GM18520 (cell line): ENCODE data around the gene PTPRN2.
"Not testable (repeated sequence)": the region's sequence is repeated elsewhere in the genome, so short reads cannot be mapped to it uniquely, and the experiment has no call there.

Experiments used
- ATAC-seq: cut with Tn5 transposase; IDR thresholded peaks from one replicate; pipeline ENCODE4 v1.9.1; 2021; ENCODE audit not compliant: unreplicated experiment

The PTPRN2 gene

DNA sequence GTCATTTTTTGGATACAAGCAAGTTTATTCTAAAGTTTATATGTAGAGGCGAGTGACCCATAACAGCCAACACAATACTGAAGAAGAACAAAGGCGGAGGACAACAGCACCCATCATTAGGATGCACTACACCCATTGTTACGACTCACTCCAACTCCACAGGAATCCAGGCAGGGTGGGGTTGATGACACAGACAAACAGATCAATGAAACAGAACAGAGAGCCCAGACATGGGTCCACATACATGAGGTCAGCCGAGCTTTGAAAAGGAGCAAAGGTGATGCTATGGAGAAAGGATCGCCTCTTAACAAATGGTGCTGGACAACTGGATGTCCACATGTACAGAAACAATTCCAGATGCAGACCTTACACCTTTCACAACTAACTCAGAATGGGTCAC, 426.4 kb downstream of the PTPRN2 start:
- no peak for ATAC-seq

DNA sequence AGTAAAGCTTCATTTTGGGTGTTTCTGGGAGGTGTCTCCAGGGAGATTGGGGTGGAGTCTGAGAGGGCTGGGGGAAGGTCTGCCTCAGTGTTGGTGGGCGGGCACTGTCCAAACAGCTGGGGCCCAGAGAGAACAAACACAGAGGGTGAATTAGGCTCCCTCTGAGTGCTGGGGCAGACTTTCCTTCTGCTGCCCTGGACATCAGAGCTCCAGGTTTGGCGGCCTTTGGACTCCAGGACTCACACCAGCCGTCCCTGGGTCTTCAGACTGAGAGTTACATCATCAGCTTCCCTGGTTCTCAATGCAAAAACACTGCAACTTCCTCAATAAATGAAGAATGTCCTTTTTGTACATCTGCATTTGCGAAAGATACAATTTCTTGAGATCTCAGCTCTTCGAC, 427.4 kb downstream of the PTPRN2 start:
- no peak for ATAC-seq

DNA sequence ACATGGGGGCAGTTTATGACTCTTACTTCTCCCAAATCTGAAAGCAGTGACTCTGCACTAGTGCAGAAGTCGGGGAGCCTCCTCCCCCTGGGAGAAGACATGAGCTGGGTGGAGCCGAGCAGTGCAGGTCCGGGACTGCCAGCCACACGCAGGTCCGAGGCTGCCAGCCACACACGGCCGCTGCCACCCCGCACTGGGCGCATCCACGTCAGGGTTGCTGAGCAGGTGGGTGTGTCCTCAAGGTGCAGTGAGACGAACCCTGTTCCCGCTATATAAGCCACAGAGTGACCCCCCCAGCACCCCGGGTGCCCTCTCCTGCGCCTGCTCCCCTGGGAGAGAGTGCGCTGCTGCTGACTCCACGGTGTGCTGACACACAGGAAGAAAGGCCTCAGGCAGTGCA, 430.2 kb downstream of the PTPRN2 start:
- ATAC-seq: no peak

DNA sequence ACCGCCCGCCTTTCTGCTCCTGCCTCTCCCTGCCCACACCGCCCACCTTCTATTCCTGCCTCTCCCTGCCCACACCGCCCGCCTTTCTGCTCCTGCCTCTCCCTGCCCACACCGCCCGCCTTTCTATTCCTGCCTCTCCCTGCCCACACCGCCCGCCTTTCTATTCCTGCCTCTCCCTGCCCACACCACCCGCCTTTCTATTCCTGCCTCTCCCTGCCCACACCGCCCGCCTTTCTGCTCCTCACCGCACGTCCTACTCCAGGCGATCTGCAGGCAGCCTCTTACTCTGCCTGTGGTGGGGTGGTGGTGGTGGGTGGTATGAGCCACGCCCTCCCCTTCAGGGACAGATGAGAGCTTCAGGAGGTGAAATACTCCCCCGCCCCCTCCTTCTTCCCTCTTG, 436.4 kb downstream of the PTPRN2 start:
- ATAC-seq: not testable (repeated sequence)

GRCh38 chr7:158150234-158150633, 437.4 kb downstream of the PTPRN2 start:
- no peak for ATAC-seq

DNA sequence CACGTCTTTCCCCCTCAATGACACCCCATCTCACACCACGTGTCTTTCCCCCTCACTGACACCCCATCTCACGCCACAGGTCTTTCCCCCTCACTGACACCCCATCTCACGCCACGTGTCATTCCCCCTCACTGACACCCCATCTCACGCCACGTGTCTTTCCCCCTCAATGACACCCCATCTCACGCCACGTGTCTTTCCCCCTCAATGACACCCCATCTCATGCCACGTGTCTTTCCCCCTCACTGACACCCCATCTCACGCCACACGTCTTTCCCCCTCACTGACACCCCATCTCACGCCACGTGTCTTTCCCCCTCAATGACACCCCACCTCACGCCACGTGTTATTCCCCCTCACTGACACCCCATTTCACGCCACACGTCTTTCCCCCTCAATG, 440.2 kb downstream of the PTPRN2 start:
- ATAC-seq: not testable (repeated sequence)

GRCh38 chr7:158145370-158145769, 442.3 kb downstream of the PTPRN2 start:
- ATAC-seq: no peak

- no peak for ATAC-seq
These were observed 444.2 kb downstream of the PTPRN2 start for GRCh38 chr7:158143196-158144120.

GRCh38 chr7:158142657-158143056, 445.0 kb downstream of the PTPRN2 start:
- no peak for ATAC-seq

DNA sequence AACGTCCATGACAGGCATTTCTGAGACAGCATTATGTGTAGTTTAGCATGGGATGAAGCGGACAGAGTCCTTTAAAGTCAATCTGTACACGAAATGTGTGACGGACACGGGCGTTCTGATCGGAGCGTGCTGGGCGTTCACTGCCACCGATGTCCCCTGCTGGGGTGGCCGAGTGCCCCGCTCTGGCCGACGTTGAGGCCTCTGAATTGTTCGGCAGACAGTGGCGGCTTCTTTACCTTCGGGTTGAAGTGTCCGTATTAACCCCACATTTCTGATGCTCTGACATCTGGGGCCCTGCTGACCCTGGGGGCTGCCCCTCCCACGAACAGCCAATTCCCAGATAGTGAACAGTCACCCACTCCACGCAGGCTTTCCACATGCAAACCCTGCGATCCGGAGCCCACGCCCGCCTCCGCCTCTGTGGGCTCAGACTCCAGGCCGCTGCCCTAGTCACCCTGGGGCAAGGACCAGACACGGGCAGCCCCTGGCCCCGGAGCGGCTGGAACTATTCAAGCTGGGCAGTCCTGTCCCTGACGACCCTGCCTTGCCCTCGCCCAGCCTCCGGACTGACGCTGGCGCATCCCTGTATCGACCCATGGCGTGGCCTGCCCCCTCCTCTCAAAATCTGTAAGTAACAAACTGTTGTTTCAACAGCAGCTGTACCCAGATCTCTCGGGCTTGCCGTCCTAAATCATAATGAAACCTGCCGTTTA, 445.7 kb downstream of the PTPRN2 start:
- ATAC-seq: no peak

DNA sequence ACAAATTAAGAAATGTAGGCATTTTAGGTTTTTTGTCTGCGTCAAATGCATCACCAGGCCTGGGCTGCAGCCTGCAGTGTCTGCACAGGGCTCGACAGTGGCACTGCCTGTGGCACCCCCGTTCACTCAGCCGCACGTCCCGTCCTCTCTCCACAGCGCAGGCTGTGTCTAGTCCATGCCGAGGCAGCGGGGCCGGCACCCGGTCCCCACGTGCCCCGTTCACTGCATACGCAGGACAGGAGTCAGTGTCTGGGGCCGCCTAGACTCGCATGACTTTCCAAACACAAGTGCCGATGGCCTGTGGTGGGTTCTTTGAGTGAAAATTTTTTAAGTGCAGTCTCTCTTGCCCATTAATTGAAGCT, 446.4 kb downstream of the PTPRN2 start:
- no peak for ATAC-seq

- no peak for ATAC-seq
These were observed 446.9 kb downstream of the PTPRN2 start for GRCh38 chr7:158140538-158141220.

DNA sequence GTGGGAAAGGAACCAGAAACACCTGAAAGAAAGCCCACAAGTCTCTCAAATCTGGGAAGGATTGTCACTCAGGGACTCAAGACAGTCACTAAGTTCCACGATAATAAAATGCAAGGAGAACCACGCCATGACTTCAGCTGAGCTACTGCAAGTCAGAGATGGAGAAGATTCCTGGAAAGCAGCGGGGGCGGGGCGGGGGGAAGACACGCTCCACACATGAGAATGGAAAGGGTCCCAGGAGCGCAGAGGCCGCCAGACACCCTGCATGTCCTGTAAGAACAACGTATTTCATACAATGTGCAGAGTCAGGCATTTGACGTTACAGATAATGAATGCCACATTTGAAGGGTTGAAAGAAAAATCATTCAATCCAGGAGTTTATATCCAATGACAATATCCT, 448.1 kb downstream of the PTPRN2 start:
- no peak for ATAC-seq

DNA sequence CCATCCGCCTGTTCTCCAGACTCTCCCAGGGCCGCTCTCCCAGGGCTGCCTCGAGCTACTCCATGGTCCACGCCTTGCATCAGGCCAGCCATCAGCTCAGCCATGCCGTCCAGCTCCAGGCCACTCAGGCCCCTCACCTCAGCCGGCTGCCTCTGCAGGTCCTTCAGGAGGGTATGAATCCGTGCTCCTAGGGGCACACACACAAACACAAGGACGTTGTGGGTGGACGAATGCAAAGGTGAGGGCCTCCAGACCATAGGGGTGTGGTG, 449.4 kb downstream of the PTPRN2 start:
- ATAC-seq: no peak

DNA sequence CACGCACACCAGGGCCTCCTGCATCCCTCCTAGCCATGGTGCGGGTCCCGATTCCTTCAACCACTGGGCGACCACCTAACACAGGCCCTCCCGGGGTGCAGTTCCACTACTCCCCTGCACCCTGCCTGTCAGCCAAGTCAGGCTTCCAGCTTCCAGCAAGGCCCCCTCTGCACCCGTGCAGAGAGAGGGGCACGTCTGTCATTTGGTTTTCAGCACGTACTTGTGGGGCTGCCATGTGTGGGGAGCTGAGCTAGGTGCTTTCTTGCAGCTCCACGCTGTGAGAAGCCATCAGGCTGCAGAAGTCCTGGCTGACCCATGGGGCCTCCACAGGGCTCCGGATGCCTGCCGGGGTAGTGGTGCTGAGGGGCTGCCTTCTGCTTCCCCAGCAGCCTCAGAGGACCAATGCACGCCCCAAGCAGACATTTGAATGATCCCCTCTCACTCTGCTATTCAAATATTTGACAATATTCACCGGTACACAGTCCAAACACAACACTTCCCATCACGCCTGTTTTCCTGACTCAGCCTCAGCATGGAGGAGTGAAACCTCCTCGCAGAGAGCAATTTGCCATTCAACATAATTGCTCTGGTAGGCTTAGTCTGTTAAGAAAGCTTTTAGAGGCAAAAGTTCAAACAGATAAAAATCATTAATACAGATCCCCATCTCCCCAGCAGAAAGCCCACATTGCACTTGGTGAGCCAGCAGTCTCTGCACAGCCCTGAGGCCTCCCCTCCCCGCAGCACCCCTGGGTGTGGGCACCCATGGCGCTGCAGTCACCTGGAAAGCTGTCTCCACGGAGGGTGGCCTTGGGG, 449.9 kb downstream of the PTPRN2 start:
- ATAC-seq: no peak

DNA sequence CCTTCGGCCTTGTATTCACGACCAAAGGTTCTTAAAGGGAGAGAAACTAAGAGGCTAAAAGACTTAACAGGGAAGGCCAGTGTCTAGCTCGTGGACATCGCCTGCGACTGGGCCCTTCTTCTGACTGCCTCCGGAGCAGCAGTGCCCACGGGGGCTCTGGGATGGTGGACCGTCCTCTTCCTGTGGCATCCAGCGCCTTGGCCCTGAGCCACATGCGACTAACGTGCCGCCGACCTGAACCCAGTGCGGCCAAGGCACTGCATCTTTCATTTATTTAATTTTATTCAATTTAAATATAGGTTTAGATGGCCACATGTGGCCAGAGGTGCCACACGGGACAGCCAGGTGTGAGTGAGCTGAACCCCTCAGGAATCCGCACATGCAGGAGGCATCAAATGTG, 451.7 kb downstream of the PTPRN2 start:
- ATAC-seq: no peak

DNA sequence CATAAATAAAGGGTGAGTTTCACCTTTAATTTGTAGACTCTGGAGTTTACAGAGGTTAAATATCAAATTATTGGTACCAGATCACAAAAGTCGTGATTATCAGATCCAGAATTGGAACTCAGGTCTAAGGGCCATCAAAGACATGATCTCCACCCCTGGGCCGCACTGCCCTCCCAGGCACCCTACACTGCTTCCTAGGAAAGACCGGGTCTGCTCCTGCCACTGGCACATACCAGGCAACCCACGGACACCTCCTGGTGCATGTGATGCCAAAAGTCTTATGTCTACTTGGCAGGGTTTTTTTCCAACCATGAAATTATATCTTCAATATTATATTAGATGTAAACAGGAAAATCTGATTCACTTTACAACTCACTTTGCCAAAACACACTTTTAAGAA, 452.8 kb downstream of the PTPRN2 start:
- ATAC-seq: no peak

- ATAC-seq: no peak
These were observed 453.9 kb downstream of the PTPRN2 start for GRCh38 chr7:158133515-158134271.

GRCh38 chr7:158133057-158133456, 454.6 kb downstream of the PTPRN2 start:
- ATAC-seq: no peak

DNA sequence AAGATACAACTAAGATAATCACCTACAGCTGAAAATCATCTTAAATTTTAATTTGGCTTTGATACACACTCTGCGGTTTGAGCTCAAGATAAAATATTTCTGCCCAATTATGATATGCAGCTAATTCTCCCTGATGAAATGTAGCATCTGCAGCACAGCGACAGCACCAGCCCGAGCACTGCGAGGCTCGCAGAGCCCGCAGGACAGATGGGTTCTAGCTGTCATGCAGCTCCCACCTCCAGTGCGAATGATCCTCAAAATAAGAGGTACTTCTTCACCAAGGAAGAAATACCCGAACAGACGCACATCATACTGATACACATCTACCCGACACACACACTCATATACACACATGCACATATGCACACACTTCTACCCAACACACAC, 457.6 kb downstream of the PTPRN2 start:
- no peak for ATAC-seq
